ENCODE results near the gene PAN2.

GRCh38 chr12:56374726-56375597, 41.2 kb upstream of the PAN2 start:
- TF ChIP-seq GATA2 (IDR thresholded peaks at IDR 0.05; ENCODE audit: low read depth, low read length) (no peak), GATA3 (IDR thresholded peaks at IDR 0.05; ENCODE audit: low read depth, low read length) (no peak)

Data from SH-SY5Y (cell line).